Measurements from ENCODE around the gene COL23A1. TPM values are rescaled to one million over a fixed set of nuclear protein-coding genes. Genes with fewer than 3 reads are reported as not detected.

The COL23A1 gene
- total and polyA plus RNA-seq, 2 donors (not counting 1 experiment from before 2014, with no cell fraction given) = not detected

GRCh38 chr5:178235588-178235974 lies 354.6 kb downstream of the COL23A1 start:
- Histone ChIP-seq H3K36me3 (ENCODE audit: control insufficient read depth, insufficient read depth, low read length) (peaks cover 4% of the 10 kb centered on the region), H3K79me2 (ENCODE audit: control insufficient read depth, insufficient read depth, low read length) (peaks cover 14% of the 10 kb centered on the region), H3K4me1 (ENCODE audit: control insufficient read depth, extremely low read depth, insufficient read depth, low read length) (peaks cover 6% of the 10 kb centered on the region), H4K20me1 (ENCODE audit: control insufficient read depth, extremely low read depth, insufficient read depth, low read length) (no peaks in the 10 kb centered on the region), H2AFZ (ENCODE audit: low read length) (no peak overlapping the region), H3K9me3 (ENCODE audit: control insufficient read depth, insufficient read depth, low read depth, low read length) (no peaks in the 10 kb centered on the region), H3K4me2 (ENCODE audit: extremely low read depth, insufficient read depth, low read length) (no peak overlapping the region), H3K27ac (ENCODE audit: insufficient read depth, low read length) (no peak overlapping the region), H3K27me3 (ENCODE audit: control insufficient read depth, insufficient read depth, low read length) (no peaks in the 10 kb centered on the region), H3K4me3 (replicated peaks in 1 of 4; ENCODE audit: control extremely low read depth in 1 of 4, insufficient read depth in 1 of 4, low read depth in 3 of 4, low read length in 4 of 4) (no peak overlapping the region), H3K9ac (ENCODE audit: insufficient read depth, low read length) (no peak overlapping the region)
- no peak for TF ChIP-seq CTCF (conservative IDR thresholded peaks at IDR 0.05 in 1 of 2, IDR thresholded peaks at IDR 0.05 in 1 of 2; ENCODE audit: low read depth in 1 of 2, low read length in 2 of 2)
- no peak for DNase-seq (ENCODE audit: low read depth in 2 of 2)

- Histone ChIP-seq H3K4me2 (ENCODE audit: extremely low read depth, insufficient read depth, low read length) (no peak overlapping the region), H3K27me3 (ENCODE audit: control insufficient read depth, insufficient read depth, low read length) (no peaks in the 10 kb centered on the region), H3K27ac (ENCODE audit: insufficient read depth, low read length) (no peak overlapping the region), H3K9ac (ENCODE audit: insufficient read depth, low read length) (no peak overlapping the region), H3K4me3 (replicated peaks in 1 of 4; ENCODE audit: control extremely low read depth in 1 of 4, insufficient read depth in 1 of 4, low read depth in 3 of 4, low read length in 4 of 4) (no peak overlapping the region), H4K20me1 (ENCODE audit: control insufficient read depth, extremely low read depth, insufficient read depth, low read length) (no peaks in the 10 kb centered on the region), H3K9me3 (ENCODE audit: control insufficient read depth, insufficient read depth, low read depth, low read length) (no peaks in the 10 kb centered on the region), H2AFZ (ENCODE audit: low read length) (peak overlapping the region; percentile 59), H3K4me1 (ENCODE audit: control insufficient read depth, extremely low read depth, insufficient read depth, low read length) (peaks cover 6% of the 10 kb centered on the region), H3K36me3 (ENCODE audit: control insufficient read depth, insufficient read depth, low read length) (peaks cover 6% of the 10 kb centered on the region), H3K79me2 (ENCODE audit: control insufficient read depth, insufficient read depth, low read length) (peaks cover 18% of the 10 kb centered on the region)
- TF ChIP-seq EZH2 (IDR thresholded peaks at IDR 0.05; ENCODE audit: low read length, missing control alignments) = no peak
- TF ChIP-seq CTCF (conservative IDR thresholded peaks at IDR 0.05 in 1 of 2, IDR thresholded peaks at IDR 0.05 in 1 of 2; ENCODE audit: low read depth in 1 of 2, low read length in 2 of 2) = peak; percentile 71 to 82
- DNase-seq (ENCODE audit: low read depth in 2 of 2) = peak; percentile 41 to 54
Measured at GRCh38 chr5:178234750-178235587, 355.2 kb downstream of the COL23A1 start.

- no peak overlapping the region for H2AFZ ChIP-seq (ENCODE audit: low read length)
- H3K4me3 ChIP-seq (replicated peaks in 1 of 4; ENCODE audit: control extremely low read depth in 1 of 4, insufficient read depth in 1 of 4, low read depth in 3 of 4, low read length in 4 of 4) = no peak overlapping the region
- no peak overlapping the region for H3K27ac ChIP-seq (ENCODE audit: insufficient read depth, low read length)
- no peak overlapping the region for H3K4me2 ChIP-seq (ENCODE audit: extremely low read depth, insufficient read depth, low read length)
- H3K9me3 ChIP-seq (ENCODE audit: control insufficient read depth, insufficient read depth, low read depth, low read length) = no peaks in the 10 kb centered on the region
- no peak for TF ChIP-seq EZH2 (IDR thresholded peaks at IDR 0.05; ENCODE audit: low read length, missing control alignments)
- no peak for TF ChIP-seq CTCF (conservative IDR thresholded peaks at IDR 0.05 in 1 of 2, IDR thresholded peaks at IDR 0.05 in 1 of 2; ENCODE audit: low read depth in 1 of 2, low read length in 2 of 2)
- peaks cover 18% of the 10 kb centered on the region for H3K79me2 ChIP-seq (ENCODE audit: control insufficient read depth, insufficient read depth, low read length)
- no peaks in the 10 kb centered on the region for H3K27me3 ChIP-seq (ENCODE audit: control insufficient read depth, insufficient read depth, low read length)
- peaks cover 6% of the 10 kb centered on the region for H3K4me1 ChIP-seq (ENCODE audit: control insufficient read depth, extremely low read depth, insufficient read depth, low read length)
- no peak for DNase-seq (ENCODE audit: low read depth in 2 of 2)
- H3K36me3 ChIP-seq (ENCODE audit: control insufficient read depth, insufficient read depth, low read length) = peaks cover 10% of the 10 kb centered on the region
- no peaks in the 10 kb centered on the region for H4K20me1 ChIP-seq (ENCODE audit: control insufficient read depth, extremely low read depth, insufficient read depth, low read length)
- H3K9ac ChIP-seq (ENCODE audit: insufficient read depth, low read length) = no peak overlapping the region
Measured at GRCh38 chr5:178234121-178234749, 356.0 kb downstream of the COL23A1 start.

Measured in fibroblast of lung (primary cell).